IMR-90 (cell line): ENCODE results near the gene DGAT2. TPM values are rescaled to one million over a fixed set of nuclear protein-coding genes. Genes with fewer than 3 reads are reported as not detected.

Source experiments
- ATAC-seq: fragments of 200-7000 bp; cut with Tn5 transposase; 2 replicates; pipeline ENCODE4 v1.9.1; 2020; ENCODE audit warnings: low read depth, mild to moderate bottlenecking, moderate library complexity
- BruUV-seq: library from RNA; stranded (reverse); fragments of 400-500 nt; replicated peaks from 2 replicates; lab custom pipeline; 2021; lab: Mats Ljungman, UMichigan
- CTCF ChIA-PET: fragments of 300-600 bp; formaldehyde crosslinking; extraction: SDS; loops from one replicate; lab custom pipeline; 2021; ENCODE audit warnings: antibody characterized with exemption; lab: Yijun Ruan, JAX
- POLR2A ChIA-PET: fragments of 300-600 bp; sonication (Branson Sonifier 250); formaldehyde crosslinking; loops from one replicate; lab custom pipeline; 2022; ENCODE audit warnings: antibody characterized with exemption; ENCODE audit not compliant: unreplicated experiment; lab: Charles Lee
- DNase-seq: peaks from one replicate; pipeline ENCODE4 v3.0.0; 2013
- H2AFZ ChIP-seq: replicated peaks from 2 replicates; pipeline ENCODE3; 2013; ENCODE audit warnings: low read length, mild to moderate bottlenecking; ENCODE audit not compliant: poor library complexity
- H2AK5ac ChIP-seq: 2 replicates; pipeline ENCODE4 v1.6.1; 2013; ENCODE audit warnings: low read depth, low read length, inconsistent platforms
- H2AK9ac ChIP-seq: replicated peaks from 2 replicates; pipeline ENCODE3; 2013; ENCODE audit warnings: mild to moderate bottlenecking, low read depth, low read length, moderate library complexity; ENCODE audit not compliant: poor library complexity
- H2BK120ac ChIP-seq: 2 replicates; pipeline ENCODE4 v1.6.1; 2013; ENCODE audit warnings: low read depth, low read length, inconsistent platforms
- H2BK15ac ChIP-seq: 3 replicates; pipeline ENCODE4 v1.6.1; 2013; ENCODE audit warnings: low read depth, low read length, inconsistent platforms
- H2BK20ac ChIP-seq: 2 replicates; pipeline ENCODE4 v1.6.1; 2013; ENCODE audit warnings: low read depth, mild to moderate bottlenecking, inconsistent platforms, low read length, moderate library complexity
- H2BK5ac ChIP-seq: 2 replicates; pipeline ENCODE4 v1.6.1; 2013; ENCODE audit warnings: mild to moderate bottlenecking, low read depth, low read length, inconsistent platforms; ENCODE audit not compliant: poor library complexity, severe bottlenecking
- H3K14ac ChIP-seq: replicated peaks from 2 replicates; pipeline ENCODE4 v1.6.1; 2013; ENCODE audit warnings: low read depth, low read length, inconsistent platforms
- H3K18ac ChIP-seq: 2 replicates; pipeline ENCODE4 v1.6.1; 2013; ENCODE audit warnings: low read depth, low read length, control low read depth
- H3K23ac ChIP-seq: 2 replicates; pipeline ENCODE4 v1.6.1; 2013; ENCODE audit warnings: low read depth, low read length, inconsistent platforms
- H3K27ac ChIP-seq: 2 replicates; pipeline ENCODE4 v1.5.1; 2013; ENCODE audit warnings: mild to moderate bottlenecking, control low read depth, low read length; ENCODE audit not compliant: insufficient read depth
- H3K27me3 ChIP-seq: 2 replicates; pipeline ENCODE4 v1.6.1; 2013; ENCODE audit warnings: low read length; ENCODE audit not compliant: control insufficient read depth, insufficient read depth
- H3K36me3 ChIP-seq: 2 replicates; pipeline ENCODE4 v1.6.1; 2013; ENCODE audit warnings: low read length, mixed read lengths; ENCODE audit not compliant: control insufficient read depth, insufficient read depth
- H3K4ac ChIP-seq: 2 replicates; pipeline ENCODE4 v1.6.1; 2013; ENCODE audit warnings: low read depth, low read length, inconsistent platforms
- H3K4me1 ChIP-seq: 2 replicates; pipeline ENCODE4 v1.6.1; 2013; ENCODE audit warnings: low read length, mixed read lengths; ENCODE audit not compliant: control insufficient read depth, insufficient read depth
- H3K4me2 ChIP-seq: 2 replicates; pipeline ENCODE4 v1.6.1; 2013; ENCODE audit warnings: low read depth, mild to moderate bottlenecking, control low read depth, low read length, moderate library complexity
- H3K4me3 ChIP-seq: 2 replicates; pipeline ENCODE4 v1.5.1; 2013; ENCODE audit warnings: low read depth, mild to moderate bottlenecking, control low read depth, low read length, moderate library complexity; ENCODE audit not compliant: insufficient read depth
- H3K56ac ChIP-seq: 2 replicates; pipeline ENCODE4 v1.6.1; 2013; ENCODE audit warnings: low read length, inconsistent platforms; ENCODE audit not compliant: insufficient read depth; ENCODE audit errors: extremely low read depth
- H3K79me1 ChIP-seq, 2 experiments: 2 replicates each; pipeline ENCODE4 v1.6.1; 2013; ENCODE audit warnings: low read length in 2 of 2, inconsistent platforms in 1 of 2, low read depth in 1 of 2
- H3K9ac ChIP-seq: 2 replicates; pipeline ENCODE4 v1.6.1; 2013; ENCODE audit warnings: low read depth, low read length, control low read depth
- H3K9me1 ChIP-seq: 2 replicates; pipeline ENCODE4 v1.6.1; 2013; ENCODE audit warnings: low read length, inconsistent platforms; ENCODE audit not compliant: insufficient read depth
- H3K9me3 ChIP-seq: 2 replicates; pipeline ENCODE4 v1.6.1; 2013; ENCODE audit warnings: low read length; ENCODE audit not compliant: control insufficient read depth, insufficient read depth
- H4K20me1 ChIP-seq: 2 replicates; pipeline ENCODE4 v1.6.1; 2013; ENCODE audit warnings: low read length, inconsistent platforms; ENCODE audit not compliant: insufficient read depth
- H4K5ac ChIP-seq: 2 replicates; pipeline ENCODE4 v1.6.1; 2013; ENCODE audit warnings: mild to moderate bottlenecking, low read depth, low read length, control low read depth
- H4K8ac ChIP-seq, 2 experiments: 2 replicates each; pipeline ENCODE4 v1.6.1; 2013; ENCODE audit warnings: low read depth in 2 of 2, low read length in 2 of 2, control low read depth in 1 of 2, inconsistent platforms in 1 of 2
- H4K91ac ChIP-seq: 2 replicates; pipeline ENCODE4 v1.6.1; 2013; ENCODE audit warnings: low read depth, low read length, inconsistent platforms; ENCODE audit not compliant: insufficient read depth
- BHLHE40 ChIP-seq: fragments of 150-350 bp; IDR thresholded peaks from 2 replicates; pipeline ENCODE4 v1.6.1; 2016; ENCODE audit warnings: mild to moderate bottlenecking, low read depth, low read length
- CEBPB ChIP-seq: IDR thresholded peaks from 2 replicates; pipeline ENCODE4 v1.6.1; 2012; ENCODE audit warnings: low read depth, low read length, improper control_type of control experiment
- CHD1 ChIP-seq: IDR thresholded peaks from 2 replicates; pipeline ENCODE4 v1.6.1; 2012; ENCODE audit warnings: low read depth, low read length, improper control_type of control experiment
- CTCF ChIP-seq: conservative IDR thresholded peaks from 2 replicates; pipeline ENCODE4 v1.5.1; 2012; ENCODE audit warnings: mild to moderate bottlenecking, low read depth, low read length, improper control_type of control experiment
- FOS ChIP-seq: fragments of 150-350 bp; IDR thresholded peaks from 2 replicates; pipeline ENCODE4 v1.6.1; 2016; ENCODE audit warnings: low read depth, low read length
- MAFK ChIP-seq: IDR thresholded peaks from 2 replicates; pipeline ENCODE4 v1.6.1; 2012; ENCODE audit warnings: low read depth, low read length, improper control_type of control experiment
- MAZ ChIP-seq: IDR thresholded peaks from 2 replicates; pipeline ENCODE4 v1.6.1; 2012; ENCODE audit warnings: low read depth, mild to moderate bottlenecking, low read length, improper control_type of control experiment, moderate library complexity, borderline replicate concordance
- MXI1 ChIP-seq: IDR thresholded peaks from 2 replicates; pipeline ENCODE4 v1.6.1; 2012; ENCODE audit warnings: low read depth, mild to moderate bottlenecking, low read length, moderate library complexity, borderline replicate concordance
- NFE2L2 ChIP-seq: fragments of 150-350 bp; IDR thresholded peaks from 2 replicates; pipeline ENCODE4 v1.6.1; 2016; ENCODE audit warnings: low read depth, mild to moderate bottlenecking, low read length
- POLR2A ChIP-seq: IDR thresholded peaks from 2 replicates; pipeline ENCODE4 v1.6.1; 2012; ENCODE audit warnings: mild to moderate bottlenecking, low read depth, low read length
- RAD21 ChIP-seq: IDR thresholded peaks from 2 replicates; pipeline ENCODE4 v1.6.1; 2012; ENCODE audit warnings: low read length, improper control_type of control experiment
- RCOR1 ChIP-seq: IDR thresholded peaks from 2 replicates; pipeline ENCODE4 v1.6.1; 2012; ENCODE audit warnings: mild to moderate bottlenecking, low read length, improper control_type of control experiment; ENCODE audit not compliant: insufficient replicate concordance
- RFX5 ChIP-seq: IDR thresholded peaks from 2 replicates; pipeline ENCODE4 v1.8.0; 2012; ENCODE audit warnings: low read depth, mild to moderate bottlenecking, low read length, moderate library complexity
- SMC3 ChIP-seq: fragments of 150-350 bp; IDR thresholded peaks from 2 replicates; pipeline ENCODE4 v1.6.1; 2016; ENCODE audit warnings: low read depth, mild to moderate bottlenecking, antibody characterized with exemption, low read length, moderate library complexity
- USF2 ChIP-seq: fragments of 150-350 bp; IDR thresholded peaks from 2 replicates; pipeline ENCODE4 v1.6.1; 2017; ENCODE audit warnings: mild to moderate bottlenecking, antibody characterized with exemption, low read length, low read depth
- WGBS, 2 experiments: methylation state at CpG; one replicate each; pipeline versions ENCODE4 v1.1.5 to v1.1.7; 2013; ENCODE audit warnings: missing lambda C conversion rate in 2 of 2; ENCODE audit not compliant: insufficient read length in 1 of 2; ENCODE audit errors: extremely low coverage in 2 of 2; 5-methylcytosine and 5-hydroxymethylcytosine counted together
- dilution Hi-C: fragments of 300-500 bp; cut with HindIII; formaldehyde crosslinking; loops from one replicate; pipeline ENCODE4 v1.14.3; 2018; ENCODE audit warnings: low sequenced_read_pairs; ENCODE audit not compliant: unreplicated experiment
- in situ Hi-C: fragments of 300-500 bp; cut with MboI; formaldehyde crosslinking; loops from 3 replicates; pipeline ENCODE4 v1.14.3; 2019; ENCODE audit warnings: low sequenced_read_pairs, inconsistent platforms, mixed read lengths
- intact Hi-C: fragments of 100-400 bp; cut with micrococcal nuclease; formaldehyde crosslinking; loops from 2 replicates; pipeline ENCODE4 v1.10.0; 2022
- polyA plus RNA-seq, 3 experiments: library from polyadenylated mRNA; depleted of rRNA; stranded (reverse); fragments of >200 nt; gene quantifications; 2 replicates each; pipeline ENCODE4 v1.2.3, GENCODE V29; 2012; ENCODE audit warnings: low replicate concordance in 1 of 3
- total RNA-seq: library from RNA; depleted of rRNA; stranded (reverse); fragments of >200 nt; gene quantifications from 2 replicates; pipeline ENCODE4 v1.2.3, GENCODE V29; 2012
- TF ChIP-seq, protein P1 (sequence below): fragments of 150-350 bp; IDR thresholded peaks from 2 replicates; pipeline ENCODE4 v1.6.1; 2016; ENCODE audit warnings: low read depth, mild to moderate bottlenecking, low read length, moderate library complexity, borderline replicate concordance

The DGAT2 gene
- total and polyA plus RNA-seq, 2 of the 4 experiments (the other 2 are of a cell fraction): 2.3 to 2.4 TPM

DNA sequence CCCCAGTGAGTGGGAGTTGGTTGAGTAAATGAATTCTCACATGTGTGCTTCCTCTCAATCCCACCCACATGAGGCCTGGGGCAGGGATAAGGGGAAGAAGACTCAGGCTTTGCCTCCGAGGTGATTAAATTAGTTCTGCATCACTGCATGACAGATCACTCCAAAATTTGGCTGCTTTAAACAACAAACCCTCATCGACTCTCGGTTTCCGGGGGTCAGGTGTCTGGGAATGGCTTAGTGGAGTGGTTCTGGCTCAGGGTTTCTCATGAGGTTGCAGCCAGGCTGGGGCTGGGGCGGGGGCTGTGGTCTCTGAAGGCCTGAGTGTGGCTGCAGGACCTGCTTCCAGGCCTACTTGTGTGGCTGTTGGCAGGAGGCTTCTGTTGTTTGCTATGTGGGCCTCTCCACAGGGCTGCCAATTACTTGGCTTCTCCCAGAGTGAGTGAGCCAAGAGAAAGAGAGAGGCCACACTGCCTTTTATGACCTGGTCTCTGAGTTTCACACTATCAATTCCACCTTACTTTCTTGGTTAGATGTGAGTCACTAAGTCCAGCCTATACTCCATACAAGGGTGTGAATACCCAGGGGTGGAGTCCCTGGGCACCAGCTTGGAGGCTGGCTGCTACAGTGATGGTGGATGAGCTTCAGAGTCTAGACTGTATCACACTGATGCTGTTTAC lies 35.0 kb upstream of the DGAT2 start:
- H3K79me1 ChIP-seq: no peaks in the 10 kb centered on the region
- H3K9me3 ChIP-seq: peaks cover 2% of the 10 kb centered on the region; the same call in 1 of the 2 replicates
- no peak overlapping the region for H3K56ac ChIP-seq
- no peak overlapping the region for H3K9ac ChIP-seq
- ChIA-PET CTCF (no interaction called here), POLR2A (no interaction called here)
- H2BK20ac ChIP-seq: no peak overlapping the region
- dilution Hi-C loops (no loop called here), intact Hi-C loops (no loop called here), in situ Hi-C loops (no loop called here)
- no peaks in the 10 kb centered on the region for H3K9me1 ChIP-seq
- H2BK120ac ChIP-seq: no peak overlapping the region
- no peak overlapping the region for H2AFZ ChIP-seq
- DNase-seq (no peak), ATAC-seq (no peak)
- H3K36me3 ChIP-seq: no peaks in the 10 kb centered on the region
- no peak overlapping the region for H3K4ac ChIP-seq
- H4K91ac ChIP-seq: no peak overlapping the region
- H3K27me3 ChIP-seq: peaks cover 58% of the 10 kb centered on the region
- H4K8ac ChIP-seq: no peak overlapping the region
- H4K5ac ChIP-seq: no peak overlapping the region
- H3K4me3 ChIP-seq: no peak overlapping the region
- no peak overlapping the region for H3K18ac ChIP-seq
- no peak overlapping the region for H2AK5ac ChIP-seq
- TF ChIP-seq CTCF: no peak
- TF ChIP-seq USF2: no peak
- TF ChIP-seq RCOR1: no peak
- TF ChIP-seq MAFK: no peak
- no peak for TF ChIP-seq BHLHE40
- no peak for TF ChIP-seq RFX5
- no peak for TF ChIP-seq MXI1
- TF ChIP-seq POLR2A: no peak
- TF ChIP-seq FOS: no peak
- no peak for TF ChIP-seq NFE2L2
- no peak for TF ChIP-seq CEBPB
- TF ChIP-seq MAZ: no peak
- TF ChIP-seq, protein P1, sequence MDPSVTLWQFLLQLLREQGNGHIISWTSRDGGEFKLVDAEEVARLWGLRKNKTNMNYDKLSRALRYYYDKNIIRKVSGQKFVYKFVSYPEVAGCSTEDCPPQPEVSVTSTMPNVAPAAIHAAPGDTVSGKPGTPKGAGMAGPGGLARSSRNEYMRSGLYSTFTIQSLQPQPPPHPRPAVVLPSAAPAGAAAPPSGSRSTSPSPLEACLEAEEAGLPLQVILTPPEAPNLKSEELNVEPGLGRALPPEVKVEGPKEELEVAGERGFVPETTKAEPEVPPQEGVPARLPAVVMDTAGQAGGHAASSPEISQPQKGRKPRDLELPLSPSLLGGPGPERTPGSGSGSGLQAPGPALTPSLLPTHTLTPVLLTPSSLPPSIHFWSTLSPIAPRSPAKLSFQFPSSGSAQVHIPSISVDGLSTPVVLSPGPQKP: no peak
- no peak for TF ChIP-seq SMC3
- TF ChIP-seq CHD1: no peak
- no peak for TF ChIP-seq RAD21
- no peaks in the 10 kb centered on the region for H4K20me1 ChIP-seq
- BruUV-seq: no TSS peak
- H2AK9ac ChIP-seq: no peak overlapping the region
- H3K27ac ChIP-seq: no peak overlapping the region
- H2BK5ac ChIP-seq: no peak overlapping the region
- H3K4me2 ChIP-seq: no peak overlapping the region
- whole genome bisulfite sequencing, 2 experiments: 60% methylated on average over 2 of the region's 5 CpGs; no CpG with 5 or more reads in 1 of the 2 experiments
- no peak overlapping the region for H2BK15ac ChIP-seq
- no peaks in the 10 kb centered on the region for H3K4me1 ChIP-seq
- H3K14ac ChIP-seq: no peak overlapping the region
- H3K23ac ChIP-seq: no peak overlapping the region
